LNCaP clone FGC (cell line): ENCODE measurements around the gene RAPGEF5.

Experiments
- DNase-seq: peaks from one replicate; pipeline ENCODE4 v3.0.0-alpha.2; 2011; ENCODE audit warnings: low read depth
- H3K4me3 ChIP-seq: 2 replicates; pipeline ENCODE4 v1.5.1; 2011; ENCODE audit warnings: mild to moderate bottlenecking, low read depth, low read length, control low read depth
- TF ChIP-seq, protein P1 (sequence below): IDR thresholded peaks from 2 replicates; pipeline ENCODE4 v1.5.1; 2012; ENCODE audit warnings: mild to moderate bottlenecking; ENCODE audit not compliant: control insufficient read depth, insufficient read depth; ENCODE audit errors: extremely low read depth

RAPGEF5 gene

DNA sequence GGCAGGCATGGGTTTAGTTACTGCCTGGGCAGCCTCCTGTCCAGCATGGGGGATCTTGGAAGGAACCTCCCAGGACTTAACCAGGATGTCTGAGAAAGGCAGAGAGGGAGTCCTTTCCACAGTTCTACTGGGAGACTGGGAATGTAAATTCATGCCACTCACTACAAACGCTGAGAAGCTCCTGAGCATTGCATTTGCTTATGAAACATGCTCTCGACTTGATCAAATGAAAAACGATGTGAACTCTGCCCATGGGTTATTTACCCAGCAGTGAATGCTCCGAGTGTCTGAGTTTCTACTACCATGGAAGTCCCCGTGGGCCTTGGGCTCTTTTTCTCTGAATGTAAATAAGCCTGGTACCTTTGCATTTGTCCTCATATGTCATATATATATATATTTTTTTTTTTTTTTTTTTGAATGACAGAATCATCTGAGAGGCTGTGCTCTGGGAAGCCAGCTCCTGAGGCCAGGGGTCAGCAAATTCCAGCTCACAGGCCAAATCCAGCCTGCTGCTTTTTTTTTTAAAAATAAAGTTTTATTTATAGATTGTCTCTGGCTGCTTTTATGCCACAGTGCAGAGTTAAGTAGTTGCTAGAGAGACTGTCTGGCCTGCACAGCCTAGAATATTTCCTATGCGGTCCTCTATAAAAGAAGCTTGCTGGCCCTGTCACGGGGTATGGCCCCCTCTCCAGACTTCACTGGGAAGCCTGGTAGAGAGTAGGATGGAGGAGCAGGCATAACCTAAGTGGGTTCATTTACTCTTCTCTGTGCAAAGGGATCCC, 21.4 kb upstream of the RAPGEF5 start:
- TF ChIP-seq, protein P1, sequence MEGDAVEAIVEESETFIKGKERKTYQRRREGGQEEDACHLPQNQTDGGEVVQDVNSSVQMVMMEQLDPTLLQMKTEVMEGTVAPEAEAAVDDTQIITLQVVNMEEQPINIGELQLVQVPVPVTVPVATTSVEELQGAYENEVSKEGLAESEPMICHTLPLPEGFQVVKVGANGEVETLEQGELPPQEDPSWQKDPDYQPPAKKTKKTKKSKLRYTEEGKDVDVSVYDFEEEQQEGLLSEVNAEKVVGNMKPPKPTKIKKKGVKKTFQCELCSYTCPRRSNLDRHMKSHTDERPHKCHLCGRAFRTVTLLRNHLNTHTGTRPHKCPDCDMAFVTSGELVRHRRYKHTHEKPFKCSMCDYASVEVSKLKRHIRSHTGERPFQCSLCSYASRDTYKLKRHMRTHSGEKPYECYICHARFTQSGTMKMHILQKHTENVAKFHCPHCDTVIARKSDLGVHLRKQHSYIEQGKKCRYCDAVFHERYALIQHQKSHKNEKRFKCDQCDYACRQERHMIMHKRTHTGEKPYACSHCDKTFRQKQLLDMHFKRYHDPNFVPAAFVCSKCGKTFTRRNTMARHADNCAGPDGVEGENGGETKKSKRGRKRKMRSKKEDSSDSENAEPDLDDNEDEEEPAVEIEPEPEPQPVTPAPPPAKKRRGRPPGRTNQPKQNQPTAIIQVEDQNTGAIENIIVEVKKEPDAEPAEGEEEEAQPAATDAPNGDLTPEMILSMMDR, result no peak
- no peak overlapping the region for H3K4me3 ChIP-seq
- DNase-seq, result no peak

DNA sequence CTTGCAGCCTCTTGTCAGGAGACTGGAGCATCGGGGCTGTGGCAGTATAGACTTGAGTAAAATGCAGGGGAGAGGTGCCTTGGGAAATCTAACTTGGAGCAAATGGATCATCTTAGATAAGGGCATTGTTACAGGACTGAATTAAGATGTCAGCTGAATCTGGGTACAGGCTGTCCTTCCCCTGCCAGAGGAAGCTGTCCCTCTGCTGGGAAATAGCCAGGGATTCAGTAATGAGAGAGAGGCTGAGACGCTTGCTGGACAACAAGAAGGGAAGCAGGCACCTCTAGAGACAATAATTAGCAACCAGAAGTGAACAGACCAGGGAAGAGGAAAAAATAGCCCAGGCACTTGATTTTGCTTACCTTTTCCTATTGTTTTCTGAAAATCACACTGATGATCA, 20.7 kb upstream of the RAPGEF5 start:
- H3K4me3 ChIP-seq, result no peak overlapping the region
- no peak for DNase-seq
- TF ChIP-seq, protein P1, result no peak

DNA sequence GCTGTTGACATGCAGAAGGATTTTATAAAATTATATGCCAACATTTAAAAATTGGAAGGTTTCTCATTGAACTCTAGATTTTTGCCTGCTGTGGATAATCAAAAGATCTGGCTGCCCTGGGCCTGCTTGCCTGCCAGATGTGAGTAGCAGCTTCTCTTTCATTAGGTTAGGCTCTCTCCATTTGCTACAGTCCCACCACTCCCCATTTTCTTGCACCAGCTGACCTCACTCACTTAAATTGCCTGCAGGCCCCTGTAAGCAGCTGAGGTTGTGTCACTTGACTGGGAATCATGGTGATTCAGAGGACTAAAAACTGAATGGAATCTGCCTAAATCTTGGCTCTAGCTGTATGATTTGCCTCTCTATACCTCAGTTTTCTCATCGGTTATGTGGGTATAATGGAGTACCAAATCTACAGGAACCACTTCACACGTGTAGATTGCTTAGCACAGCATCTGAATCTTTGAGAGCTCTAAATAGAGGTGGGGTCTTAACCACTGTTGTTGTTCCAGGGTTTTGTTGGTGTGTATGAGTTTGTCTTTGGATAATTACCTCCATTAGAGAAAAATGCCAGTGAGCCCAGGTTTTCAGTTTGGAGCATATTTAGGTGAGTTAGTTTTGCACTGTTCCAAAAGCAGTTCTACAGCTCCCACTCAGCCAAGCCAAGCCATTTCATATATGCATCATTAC, 18.6 kb upstream of the RAPGEF5 start:
- TF ChIP-seq, protein P1, result no peak
- DNase-seq, result no peak
- H3K4me3 ChIP-seq, result no peak overlapping the region

DNA sequence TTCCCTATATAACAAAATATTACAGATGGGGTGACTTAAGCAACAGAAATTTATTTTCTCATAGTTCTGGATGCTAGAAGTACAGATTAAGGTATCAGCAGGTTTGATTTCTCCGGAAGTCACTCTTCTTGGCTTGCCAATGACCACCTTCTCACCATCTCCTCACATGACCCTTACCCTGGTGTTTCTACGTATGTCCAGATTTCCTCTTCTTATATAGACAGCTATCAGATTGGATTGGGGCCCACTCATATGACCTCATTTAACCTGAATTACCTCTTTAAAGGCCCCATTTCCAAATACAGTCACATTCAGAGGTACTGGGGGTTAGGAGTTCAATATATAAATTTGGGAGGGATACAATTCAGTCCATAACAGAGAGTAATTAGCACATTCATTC, 17.0 kb upstream of the RAPGEF5 start:
- TF ChIP-seq, protein P1, result no peak
- no peak overlapping the region for H3K4me3 ChIP-seq
- DNase-seq, result peak; percentile 64

DNA sequence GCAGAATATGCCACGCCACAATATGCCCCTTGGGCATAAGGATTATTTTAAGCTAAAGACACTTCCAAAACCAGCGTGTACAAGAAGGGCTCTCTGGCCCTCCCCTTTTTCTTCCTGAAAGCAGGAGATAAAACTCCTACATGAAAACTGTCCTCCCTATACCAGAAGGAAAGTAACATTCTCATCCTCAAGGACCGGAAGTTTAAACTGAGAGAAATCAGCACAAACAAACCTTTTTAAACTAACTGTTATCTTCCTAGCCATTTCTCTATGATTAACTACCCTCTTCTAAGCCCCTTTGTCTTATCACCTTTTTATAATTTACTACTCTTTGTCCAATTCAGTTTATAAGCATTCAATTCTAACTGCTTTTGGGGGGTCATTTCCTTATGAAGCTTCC, 16.4 kb upstream of the RAPGEF5 start:
- no peak overlapping the region for H3K4me3 ChIP-seq
- no peak for DNase-seq
- TF ChIP-seq, protein P1, result no peak

DNA sequence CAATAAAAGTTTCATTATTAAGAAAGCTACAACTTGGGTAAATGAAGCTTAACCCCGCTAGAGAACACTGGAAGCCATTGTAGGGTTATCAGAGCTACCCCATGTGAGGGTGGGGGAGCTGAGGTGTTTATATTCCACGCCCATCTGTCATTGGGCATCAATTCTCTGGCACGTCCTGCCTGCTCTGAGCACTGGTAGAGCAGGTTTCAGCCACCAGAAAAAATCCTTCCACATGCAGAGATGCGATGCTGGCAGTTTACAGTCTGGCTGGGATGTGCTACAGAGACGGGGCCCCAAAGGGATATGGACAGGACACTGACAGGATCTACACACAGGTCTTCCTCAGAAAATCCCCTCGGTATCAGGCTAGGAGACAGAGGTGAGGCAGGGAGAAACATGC, 15.9 kb upstream of the RAPGEF5 start:
- H3K4me3 ChIP-seq, result no peak overlapping the region
- TF ChIP-seq, protein P1, result no peak
- peak; percentile 51 for DNase-seq

DNA sequence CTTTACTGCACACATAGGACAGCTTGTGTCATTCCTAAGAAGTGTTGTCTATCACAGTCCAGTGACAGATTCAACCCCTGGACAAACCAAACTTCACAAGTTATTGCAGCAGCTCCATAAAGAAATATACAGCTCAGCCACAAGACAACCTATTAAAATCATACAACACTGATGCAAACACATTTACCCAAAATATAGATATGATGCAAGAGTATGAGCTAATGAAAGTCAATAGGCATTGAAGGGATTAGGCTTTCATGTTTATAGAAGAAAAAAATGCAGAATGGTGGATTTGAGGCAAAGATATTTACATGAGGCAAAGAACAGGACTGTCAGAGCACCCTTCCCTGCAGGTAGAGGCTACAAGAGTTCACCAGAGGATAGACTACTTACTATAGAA, 14.9 kb upstream of the RAPGEF5 start:
- TF ChIP-seq, protein P1, result no peak
- DNase-seq, result no peak
- H3K4me3 ChIP-seq, result no peak overlapping the region
